Cardiac muscle cell (in vitro differentiated cells and primary cell): ENCODE data around the gene TRAF5. TPM values are rescaled to one million over a fixed set of nuclear protein-coding genes. Genes with fewer than 3 reads are reported as not detected.
"Not testable (repeated sequence)": the region's sequence is repeated elsewhere in the genome, so short reads cannot be mapped to it uniquely, and the experiment has no call there.

ENCODE experiments used
- DNase-seq, 2 donors: peaks; one replicate each; pipeline versions ENCODE4 v3.0.0 to v3.0.0-alpha.2; 2010 to 2017; ENCODE audit warnings: low read depth in 1 of 2, low spot score in 1 of 2
- H3K27ac ChIP-seq: fragments of 200-600 bp; sonication (generic); 2 replicates; pipeline ENCODE4 v1.5.1; 2016
- H3K27me3 ChIP-seq: fragments of 200-600 bp; sonication (generic); 2 replicates; pipeline ENCODE4 v1.6.0; 2016; ENCODE audit warnings: control low read depth
- H3K36me3 ChIP-seq: fragments of 200-600 bp; sonication (generic); 2 replicates; pipeline ENCODE4 v1.5.1; 2016; ENCODE audit warnings: control low read depth
- H3K4me1 ChIP-seq: fragments of 200-600 bp; sonication (generic); 2 replicates; pipeline ENCODE4 v1.8.1; 2017; ENCODE audit warnings: low read depth, mild to moderate bottlenecking, mixed run types
- H3K4me3 ChIP-seq: fragments of 200-600 bp; sonication (generic); 2 replicates; pipeline ENCODE4 v1.5.1; 2016; ENCODE audit warnings: mild to moderate bottlenecking
- H3K9me3 ChIP-seq: fragments of 200-600 bp; sonication (generic); 2 replicates; pipeline ENCODE4 v1.5.1; 2017; ENCODE audit warnings: low read depth, mild to moderate bottlenecking, control low read depth
- polyA plus RNA-seq: library from polyadenylated mRNA; unstranded; fragments of >200 nt; fragmentation: Nextera tagmentation; extraction: Ambion mirVana; gene quantifications from 2 replicates; pipeline ENCODE4 v1.2.1, GENCODE V29; 2016
- total RNA-seq: library from RNA; depleted of rRNA; stranded (reverse); fragments of >200 nt; gene quantifications from 2 replicates; pipeline ENCODE4 v1.2.3, GENCODE V29; 2016
- TF ChIP-seq, protein P1 (sequence below): IDR thresholded peaks from 2 replicates; pipeline ENCODE4 v1.5.1; 2012; ENCODE audit warnings: low read depth, mild to moderate bottlenecking, low read length

The TRAF5 gene
- total and polyA plus RNA-seq, 2 experiments from 2014 or later: 3.9 to 8.7 TPM

DNA sequence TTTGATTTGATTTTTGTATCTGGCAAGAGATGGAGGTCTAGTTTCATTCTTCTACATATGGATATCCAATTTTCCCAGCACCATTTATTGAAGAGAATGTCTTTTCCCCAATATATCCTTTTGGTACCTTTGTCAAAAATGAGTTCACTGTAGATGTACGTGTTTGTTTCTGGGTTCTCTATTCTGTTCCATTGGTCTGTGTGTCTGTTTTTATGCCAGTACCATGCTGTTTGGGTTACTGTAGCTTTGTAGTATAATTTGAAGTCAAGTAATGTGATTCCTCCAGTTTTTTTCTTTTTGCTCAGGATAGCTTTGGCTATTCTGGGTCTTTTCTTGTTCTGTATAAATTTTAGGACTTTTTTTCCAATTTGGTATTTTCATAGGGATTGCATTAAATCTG, 75.1 kb downstream of the TRAF5 start:
- not testable (repeated sequence) for DNase-seq, H3K4me3 ChIP-seq, H3K27ac ChIP-seq, H3K27me3 ChIP-seq, H3K9me3 ChIP-seq, H3K36me3 ChIP-seq
- peaks cover 18% of the 10 kb centered on the region for H3K4me1 ChIP-seq

DNA sequence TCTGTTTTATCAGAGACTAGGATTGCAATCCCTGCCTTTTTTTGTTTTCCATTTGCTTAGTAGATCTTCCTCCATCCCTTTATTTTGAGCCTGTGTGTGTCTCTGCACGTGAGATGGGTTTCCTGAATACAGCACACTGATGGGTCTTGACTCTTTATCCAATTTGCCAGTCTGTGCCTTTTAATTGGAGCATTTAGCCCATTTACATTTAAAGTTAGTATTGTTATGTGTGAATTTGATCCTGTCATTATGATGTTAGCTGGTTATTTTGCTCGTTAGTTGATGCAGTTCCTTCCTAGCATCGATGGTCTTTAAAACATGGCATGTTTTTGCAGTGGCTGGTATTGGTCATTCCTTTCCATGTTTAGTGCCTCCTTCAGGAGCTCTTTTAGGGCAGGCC, 79.5 kb downstream of the TRAF5 start:
- not testable (repeated sequence) for H3K27ac ChIP-seq, H3K27me3 ChIP-seq, H3K36me3 ChIP-seq, H3K4me3 ChIP-seq, DNase-seq, H3K4me1 ChIP-seq, H3K9me3 ChIP-seq

DNA sequence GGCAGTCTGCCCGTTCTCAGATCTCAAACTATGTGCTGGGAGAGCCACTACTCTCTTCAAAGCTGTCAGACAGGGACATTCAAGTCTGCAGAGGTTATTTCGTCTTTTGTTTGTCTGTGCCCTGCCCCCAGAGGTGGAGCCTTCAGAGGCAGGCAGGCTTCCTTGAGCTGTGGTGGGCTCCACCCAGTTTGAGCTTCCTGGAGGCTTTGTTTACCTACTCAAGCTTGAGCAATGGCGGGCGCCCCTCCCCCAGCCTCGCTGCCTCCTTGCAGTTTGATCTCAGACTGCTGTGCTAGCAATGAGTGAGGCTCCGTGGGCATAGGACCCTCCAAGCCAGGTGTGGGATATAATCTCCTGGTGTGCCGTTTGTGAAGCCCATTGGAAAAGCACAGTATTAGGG, 81.1 kb downstream of the TRAF5 start:
- not testable (repeated sequence) for H3K4me3 ChIP-seq, H3K27ac ChIP-seq, H3K27me3 ChIP-seq, H3K4me1 ChIP-seq, DNase-seq, H3K36me3 ChIP-seq, H3K9me3 ChIP-seq

DNA sequence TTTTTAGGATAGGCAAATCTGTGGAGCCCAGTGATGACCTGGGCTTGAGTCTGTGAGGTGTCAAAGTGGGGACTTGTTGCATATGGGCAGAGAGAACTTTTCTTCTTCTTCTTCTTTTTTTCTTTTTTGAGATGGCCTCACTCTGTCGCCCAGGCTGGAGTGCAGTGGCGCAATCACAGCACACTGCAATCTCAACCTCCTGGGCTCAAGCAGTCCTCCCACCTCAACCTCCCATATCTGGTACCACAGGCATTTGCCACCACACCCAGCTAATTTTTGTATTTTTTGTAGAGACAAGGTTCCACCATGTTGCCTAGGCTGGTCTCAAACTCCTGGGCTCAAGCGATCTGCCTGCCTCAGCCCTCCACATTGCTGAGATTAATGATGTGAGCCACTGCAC, 85.0 kb downstream of the TRAF5 start:
- Histone ChIP-seq H3K9me3 (no peaks in the 10 kb centered on the region), H3K27ac (no peak overlapping the region), H3K4me1 (no peaks in the 10 kb centered on the region), H3K4me3 (no peak overlapping the region), H3K36me3 (no peaks in the 10 kb centered on the region), H3K27me3 (no peaks in the 10 kb centered on the region)
- TF ChIP-seq, protein P1, sequence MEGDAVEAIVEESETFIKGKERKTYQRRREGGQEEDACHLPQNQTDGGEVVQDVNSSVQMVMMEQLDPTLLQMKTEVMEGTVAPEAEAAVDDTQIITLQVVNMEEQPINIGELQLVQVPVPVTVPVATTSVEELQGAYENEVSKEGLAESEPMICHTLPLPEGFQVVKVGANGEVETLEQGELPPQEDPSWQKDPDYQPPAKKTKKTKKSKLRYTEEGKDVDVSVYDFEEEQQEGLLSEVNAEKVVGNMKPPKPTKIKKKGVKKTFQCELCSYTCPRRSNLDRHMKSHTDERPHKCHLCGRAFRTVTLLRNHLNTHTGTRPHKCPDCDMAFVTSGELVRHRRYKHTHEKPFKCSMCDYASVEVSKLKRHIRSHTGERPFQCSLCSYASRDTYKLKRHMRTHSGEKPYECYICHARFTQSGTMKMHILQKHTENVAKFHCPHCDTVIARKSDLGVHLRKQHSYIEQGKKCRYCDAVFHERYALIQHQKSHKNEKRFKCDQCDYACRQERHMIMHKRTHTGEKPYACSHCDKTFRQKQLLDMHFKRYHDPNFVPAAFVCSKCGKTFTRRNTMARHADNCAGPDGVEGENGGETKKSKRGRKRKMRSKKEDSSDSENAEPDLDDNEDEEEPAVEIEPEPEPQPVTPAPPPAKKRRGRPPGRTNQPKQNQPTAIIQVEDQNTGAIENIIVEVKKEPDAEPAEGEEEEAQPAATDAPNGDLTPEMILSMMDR: no peak
- DNase-seq: peak in 1 of 2 donors; percentile 4

DNA sequence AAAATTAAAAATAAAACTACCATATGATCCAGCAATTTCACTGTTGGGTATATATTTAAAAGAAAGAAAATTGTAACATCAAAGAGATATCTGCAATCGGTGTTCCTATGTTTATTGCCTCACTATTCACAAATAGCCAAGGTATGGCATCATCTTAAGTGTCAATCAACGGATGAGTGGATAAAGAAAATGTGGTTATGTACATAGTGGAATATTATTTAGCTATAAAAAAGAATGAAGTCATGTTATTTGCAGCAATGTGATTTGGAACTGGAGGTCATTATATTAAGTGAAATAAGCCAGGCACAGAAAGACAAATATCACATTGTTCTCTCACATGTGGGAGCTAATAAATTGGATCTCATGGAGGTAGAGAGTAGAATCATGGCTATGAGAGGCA, 89.1 kb downstream of the TRAF5 start:
- H3K4me3 ChIP-seq: peak overlapping the region; percentile 29

DNA sequence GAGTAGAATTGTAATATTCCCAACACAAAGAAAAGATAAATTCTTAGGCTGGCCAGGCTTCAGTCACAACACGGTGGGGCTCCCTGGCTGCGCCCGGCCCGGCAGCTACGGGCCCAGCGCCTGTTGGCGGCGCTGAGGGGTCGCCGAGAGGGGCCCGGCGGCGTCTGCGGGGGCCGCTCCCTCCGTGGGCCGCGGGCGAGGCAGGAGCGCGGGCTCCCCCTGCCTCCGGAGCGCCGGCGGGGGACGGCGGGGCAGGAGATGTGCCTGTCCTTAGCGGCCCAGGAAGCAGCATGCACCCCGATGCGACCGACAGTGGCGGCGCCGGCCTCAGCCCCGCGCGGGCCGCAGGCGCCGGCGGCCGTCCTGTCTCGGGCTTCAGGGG, 89.6 kb downstream of the TRAF5 start:
- not testable (repeated sequence) for H3K27me3 ChIP-seq, H3K4me1 ChIP-seq, H3K36me3 ChIP-seq, H3K9me3 ChIP-seq, H3K27ac ChIP-seq
- H3K4me3 ChIP-seq: peak overlapping the region; percentile 29
- peak; percentile 40 to 52 for DNase-seq

More for the DNA sequence above, 89.1 kb downstream of the TRAF5 start:
- Histone ChIP-seq H3K36me3 (no peaks in the 10 kb centered on the region), H3K4me1 (no peaks in the 10 kb centered on the region), H3K9me3 (no peaks in the 10 kb centered on the region), H3K27me3 (no peaks in the 10 kb centered on the region), H3K27ac (no peak overlapping the region)
- TF ChIP-seq, protein P1: no peak
- DNase-seq: no peak

DNA sequence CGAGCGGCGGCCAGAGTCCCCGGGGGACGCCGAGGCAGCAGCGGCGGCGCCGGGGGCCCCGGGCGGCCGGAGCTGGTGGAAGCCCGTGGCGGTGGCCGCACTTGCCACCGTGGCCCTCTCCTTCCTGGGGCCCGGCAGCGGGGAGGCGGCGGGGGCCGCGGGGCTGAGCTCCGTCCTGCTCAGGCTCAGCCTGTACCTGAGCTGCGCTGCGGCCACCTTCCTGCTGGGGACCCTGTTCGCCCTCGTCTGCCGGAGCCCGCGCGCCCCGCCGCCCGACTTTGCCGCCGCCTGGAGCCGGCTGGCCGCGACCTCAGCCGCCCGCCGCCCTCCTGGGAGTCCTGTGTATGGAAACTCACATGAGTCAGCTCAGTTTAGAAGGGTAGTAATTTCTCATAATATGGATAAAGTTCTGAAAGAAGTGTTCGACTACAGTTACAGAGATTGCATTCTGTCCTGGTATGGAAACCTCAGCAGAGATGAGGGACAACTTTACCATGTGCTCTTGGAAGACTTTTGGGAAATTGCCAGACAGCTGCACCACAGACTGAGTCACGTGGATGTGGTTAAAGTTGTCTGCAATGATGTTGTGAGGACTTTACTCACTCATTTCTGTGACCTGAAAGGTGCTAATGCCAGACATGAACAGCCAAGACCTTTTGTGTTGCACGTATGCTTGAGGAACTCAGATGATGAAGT, 90.1 kb downstream of the TRAF5 start:
- H3K9me3 ChIP-seq, H3K36me3 ChIP-seq, H3K4me1 ChIP-seq, H3K27me3 ChIP-seq: not testable (repeated sequence)
- peak overlapping the region; percentile 48 for H3K27ac ChIP-seq
- peak overlapping the region; percentile 29 for H3K4me3 ChIP-seq
- peak; percentile 57 to 59 for DNase-seq

DNA sequence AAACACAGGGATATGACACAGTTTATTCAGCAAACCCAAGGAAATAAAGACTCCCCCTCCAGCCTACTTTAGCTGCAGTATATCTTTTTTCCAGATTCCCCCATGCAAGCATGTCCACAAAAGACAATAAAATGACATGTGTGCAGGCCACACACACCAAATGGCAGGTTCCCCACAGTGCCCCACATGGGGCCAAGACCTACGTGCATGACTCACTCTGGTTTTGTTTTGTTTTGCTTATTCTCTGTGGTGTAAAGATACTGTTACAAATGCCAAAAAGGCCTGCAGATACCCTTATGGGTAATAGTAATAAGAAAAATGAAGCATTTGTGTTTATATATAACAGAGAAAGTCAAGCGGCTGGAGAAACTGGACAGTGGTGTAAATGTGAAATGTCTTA, 93.8 kb downstream of the TRAF5 start:
- no peak overlapping the region for H3K27ac ChIP-seq

More for the DNA sequence above, 93.8 kb downstream of the TRAF5 start:
- Histone ChIP-seq H3K4me3 (no peak overlapping the region), H3K36me3 (no peaks in the 10 kb centered on the region), H3K4me1 (no peaks in the 10 kb centered on the region), H3K27me3 (no peaks in the 10 kb centered on the region), H3K9me3 (no peaks in the 10 kb centered on the region)
- TF ChIP-seq, protein P1: no peak
- peak in 1 of 2 donors; percentile 13 for DNase-seq
